Mammary epithelial cell (primary cell): ENCODE results near the gene MEOX2.

Source experiments
- EZH2 ChIP-seq: IDR thresholded peaks from 2 replicates; pipeline ENCODE4 v1.6.1; 2012; ENCODE audit warnings: low read length, inconsistent platforms, borderline replicate concordance
- TF ChIP-seq, protein P1 (sequence below), 2 donors: IDR thresholded peaks in 1 of 2; conservative IDR thresholded peaks in 1 of 2; 2 replicates each; pipeline ENCODE4 v1.5.1; 2011 to 2012; ENCODE audit warnings: inconsistent platforms in 2 of 2, low read length in 2 of 2, mild to moderate bottlenecking in 2 of 2, control low read depth in 1 of 2, low read depth in 1 of 2; ENCODE audit not compliant: insufficient read depth in 1 of 2; ENCODE audit errors: extremely low read depth in 1 of 2

DNA sequence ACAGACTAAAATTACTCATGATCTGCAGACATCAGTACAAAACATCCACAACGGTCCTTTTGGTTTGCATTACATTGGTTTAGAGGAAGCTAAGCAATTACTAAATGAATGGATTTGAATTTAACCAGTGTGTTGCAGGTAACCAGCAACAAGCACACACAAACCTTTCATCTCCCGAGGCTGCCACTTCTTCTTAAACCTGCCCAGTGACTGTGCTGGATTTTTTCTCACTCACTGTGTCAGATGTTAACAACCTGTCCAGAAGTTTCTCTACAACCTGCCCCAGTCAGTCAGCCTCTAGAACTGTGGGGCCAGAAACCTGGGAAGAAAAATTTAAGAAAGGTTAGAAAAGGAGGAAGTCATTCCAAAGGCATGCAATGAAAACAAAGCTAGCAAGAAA lies 2.4 kb upstream of the MEOX2 start:
- TF ChIP-seq, protein P1, sequence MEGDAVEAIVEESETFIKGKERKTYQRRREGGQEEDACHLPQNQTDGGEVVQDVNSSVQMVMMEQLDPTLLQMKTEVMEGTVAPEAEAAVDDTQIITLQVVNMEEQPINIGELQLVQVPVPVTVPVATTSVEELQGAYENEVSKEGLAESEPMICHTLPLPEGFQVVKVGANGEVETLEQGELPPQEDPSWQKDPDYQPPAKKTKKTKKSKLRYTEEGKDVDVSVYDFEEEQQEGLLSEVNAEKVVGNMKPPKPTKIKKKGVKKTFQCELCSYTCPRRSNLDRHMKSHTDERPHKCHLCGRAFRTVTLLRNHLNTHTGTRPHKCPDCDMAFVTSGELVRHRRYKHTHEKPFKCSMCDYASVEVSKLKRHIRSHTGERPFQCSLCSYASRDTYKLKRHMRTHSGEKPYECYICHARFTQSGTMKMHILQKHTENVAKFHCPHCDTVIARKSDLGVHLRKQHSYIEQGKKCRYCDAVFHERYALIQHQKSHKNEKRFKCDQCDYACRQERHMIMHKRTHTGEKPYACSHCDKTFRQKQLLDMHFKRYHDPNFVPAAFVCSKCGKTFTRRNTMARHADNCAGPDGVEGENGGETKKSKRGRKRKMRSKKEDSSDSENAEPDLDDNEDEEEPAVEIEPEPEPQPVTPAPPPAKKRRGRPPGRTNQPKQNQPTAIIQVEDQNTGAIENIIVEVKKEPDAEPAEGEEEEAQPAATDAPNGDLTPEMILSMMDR (conservative IDR thresholded peaks at IDR 0.05 in 1 of 2, IDR thresholded peaks at IDR 0.05 in 1 of 2; ENCODE audit: extremely low read depth in 1 of 2, insufficient read depth in 1 of 2, low read depth in 1 of 2, low read length in 2 of 2) = no peak
- no peak for TF ChIP-seq EZH2
